Suprapubic skin (tissue), 3 donors: Measurements from ENCODE around the gene PRH1.

ENCODE experiments used
- EP300 ChIP-seq: sonication (generic); formaldehyde crosslinking; IDR thresholded peaks from one replicate; pipeline ENCODE4 v1.6.1; 2017; ENCODE audit warnings: antibody characterized with exemption
- POLR2A ChIP-seq, 2 donors: fragments of 450-650 bp; IDR thresholded peaks; one replicate each; pipeline ENCODE4 v1.6.1; 2017; ENCODE audit warnings: antibody characterized with exemption in 2 of 2, mild to moderate bottlenecking in 2 of 2, moderate library complexity in 2 of 2
- TF ChIP-seq, protein P1 (sequence below), 2 donors: fragments of 200-600 bp in 1 of 2; fragments of 450-650 bp in 1 of 2; sonication (generic) in 1 of 2; IDR thresholded peaks; one replicate each; pipeline ENCODE4 v1.5.1; 2016 to 2019; ENCODE audit warnings: antibody characterized with exemption in 2 of 2, mild to moderate bottlenecking in 1 of 2, moderate library complexity in 1 of 2

DNA sequence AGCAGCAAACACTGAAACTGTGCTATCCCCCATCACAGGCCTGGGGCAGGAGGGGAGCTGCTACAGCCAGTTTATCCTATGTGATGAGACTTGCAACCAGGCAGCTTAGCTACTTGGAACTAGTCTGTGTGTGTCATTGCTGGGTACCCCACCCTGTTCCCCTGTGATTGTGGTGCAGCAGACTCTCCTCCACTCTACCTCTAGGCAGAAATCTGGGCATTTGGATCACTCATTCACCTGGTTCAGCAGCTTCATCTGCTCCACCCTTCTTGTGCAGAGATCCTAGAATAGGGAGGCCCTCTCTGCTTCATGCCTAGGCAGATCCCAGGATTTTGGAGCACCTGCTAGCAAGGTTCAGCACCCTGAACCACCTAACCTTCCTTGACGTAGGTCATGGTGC, 16.5 kb upstream of the PRH1 start:
- TF ChIP-seq, protein P1, sequence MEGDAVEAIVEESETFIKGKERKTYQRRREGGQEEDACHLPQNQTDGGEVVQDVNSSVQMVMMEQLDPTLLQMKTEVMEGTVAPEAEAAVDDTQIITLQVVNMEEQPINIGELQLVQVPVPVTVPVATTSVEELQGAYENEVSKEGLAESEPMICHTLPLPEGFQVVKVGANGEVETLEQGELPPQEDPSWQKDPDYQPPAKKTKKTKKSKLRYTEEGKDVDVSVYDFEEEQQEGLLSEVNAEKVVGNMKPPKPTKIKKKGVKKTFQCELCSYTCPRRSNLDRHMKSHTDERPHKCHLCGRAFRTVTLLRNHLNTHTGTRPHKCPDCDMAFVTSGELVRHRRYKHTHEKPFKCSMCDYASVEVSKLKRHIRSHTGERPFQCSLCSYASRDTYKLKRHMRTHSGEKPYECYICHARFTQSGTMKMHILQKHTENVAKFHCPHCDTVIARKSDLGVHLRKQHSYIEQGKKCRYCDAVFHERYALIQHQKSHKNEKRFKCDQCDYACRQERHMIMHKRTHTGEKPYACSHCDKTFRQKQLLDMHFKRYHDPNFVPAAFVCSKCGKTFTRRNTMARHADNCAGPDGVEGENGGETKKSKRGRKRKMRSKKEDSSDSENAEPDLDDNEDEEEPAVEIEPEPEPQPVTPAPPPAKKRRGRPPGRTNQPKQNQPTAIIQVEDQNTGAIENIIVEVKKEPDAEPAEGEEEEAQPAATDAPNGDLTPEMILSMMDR (IDR thresholded peaks at IDR 0.05), result no peak
- no peak for TF ChIP-seq POLR2A (IDR thresholded peaks at IDR 0.05)
- no peak for TF ChIP-seq EP300
